Stimulated activated CD4-positive, alpha-beta T cell treated with anti-CD3 and anti-CD28 coated beads, Interleukin-15, amount 100 ng/mL, for 1 hour (primary cell): ENCODE data around the gene C5orf34.
A peak's percentile ranks its signal among the peaks of the same experiment; 100 is the strongest.
"Not testable (repeated sequence)": the region's sequence is repeated elsewhere in the genome, so short reads cannot be mapped to it uniquely, and the experiment has no call there.

ENCODE experiments used
- DNase-seq, 2 donors: peaks; one replicate each; pipeline ENCODE4 v3.0.0-alpha.2; 2020; ENCODE audit warnings: low read depth in 1 of 2, low spot score in 1 of 2

The C5orf34 gene

DNA sequence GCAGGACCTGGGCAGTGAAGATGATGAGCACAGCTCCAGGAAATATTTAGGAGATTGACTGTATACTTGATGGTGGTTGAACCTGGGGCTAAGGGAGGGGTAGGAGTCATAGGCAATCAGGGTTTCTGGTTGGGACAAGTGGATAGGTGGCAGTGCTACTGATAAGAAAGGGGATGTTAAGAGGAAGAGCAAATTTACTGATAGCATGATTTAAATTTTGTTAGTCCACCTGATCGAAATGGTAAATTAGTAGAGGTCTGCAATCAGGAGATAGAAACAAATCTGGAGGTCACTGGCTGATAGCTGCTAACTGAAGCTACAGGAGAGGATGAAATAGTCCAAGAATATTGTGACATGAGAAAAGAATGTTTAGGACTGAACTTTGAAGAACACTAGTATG, 5.7 kb upstream of the C5orf34 start:
- DNase-seq: no peak

DNA sequence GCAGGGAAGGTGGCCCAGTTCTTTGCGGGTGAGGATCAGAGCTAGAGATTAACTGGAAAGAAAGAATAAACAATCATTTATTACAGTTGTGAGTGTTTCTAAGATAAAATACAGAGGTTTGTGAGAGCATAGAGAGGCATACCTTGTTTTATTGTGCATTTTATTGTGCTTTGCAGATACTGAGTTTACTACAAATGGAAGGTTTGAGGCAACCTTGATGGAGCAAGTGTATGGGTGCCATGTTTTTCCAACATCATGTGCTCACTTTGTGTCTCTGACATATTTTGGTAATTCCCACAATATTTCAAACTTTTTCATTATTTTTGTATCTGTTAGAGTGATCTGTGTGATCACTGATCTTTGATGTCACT, 715 bp upstream of the C5orf34 start:
- no peak for DNase-seq

DNA sequence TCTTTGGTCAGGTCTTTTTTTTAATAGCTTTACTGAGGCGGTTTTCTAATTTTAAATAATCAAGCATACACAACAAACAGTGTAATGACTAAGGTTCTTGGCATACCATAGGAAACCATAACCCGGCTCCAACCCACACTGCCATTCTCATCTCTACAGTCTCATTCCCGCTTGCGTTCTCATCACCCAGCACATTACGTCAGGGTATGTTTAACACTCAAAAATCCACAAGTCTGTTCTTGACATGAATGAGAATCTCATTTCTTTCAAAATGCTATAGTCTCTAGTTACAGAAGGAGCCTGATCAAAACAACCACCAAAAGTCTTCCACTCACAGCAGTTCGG, 505 bp downstream of the C5orf34 start:
- peak in 1 of 2 donors; percentile 9 for DNase-seq

DNA sequence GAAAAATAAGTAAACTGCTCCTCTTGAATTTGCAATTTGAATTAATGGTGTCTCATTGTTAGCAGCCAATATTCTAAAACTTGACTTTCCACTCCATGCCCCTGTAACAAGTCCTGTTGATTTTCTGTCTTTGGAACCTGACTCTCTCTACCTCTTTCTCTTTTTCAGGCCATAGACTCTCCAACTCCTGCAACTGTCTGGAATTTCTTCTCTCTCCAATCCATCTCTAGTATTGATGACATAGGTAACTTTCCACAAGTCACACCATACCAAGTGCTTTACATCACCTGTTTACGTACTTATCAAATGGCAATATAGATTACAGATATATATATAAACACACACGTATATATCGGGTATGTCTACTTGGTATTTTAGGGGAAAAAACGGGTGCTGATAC, 923 bp downstream of the C5orf34 start:
- DNase-seq: no peak

DNA sequence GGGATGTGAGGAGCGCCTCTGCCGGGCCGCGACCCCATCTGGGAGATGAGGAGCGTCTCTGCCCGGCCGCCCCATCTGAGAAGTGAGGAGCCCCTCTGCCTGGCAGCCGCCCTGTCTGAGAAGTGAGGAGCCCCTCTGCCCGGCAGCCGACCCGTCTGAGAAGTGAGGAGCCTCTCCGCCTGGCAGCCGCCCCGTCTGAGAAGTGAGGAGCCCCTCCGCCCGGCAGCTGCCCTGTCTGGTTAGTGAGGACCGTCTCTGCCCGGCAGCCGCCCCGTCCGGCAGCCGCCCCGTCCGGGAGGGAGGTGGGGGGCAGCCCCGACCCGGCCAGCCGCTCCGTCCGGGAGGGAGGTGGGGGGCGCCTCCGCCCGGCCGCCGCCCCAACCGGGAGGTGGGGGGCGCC, 3.9 kb downstream of the C5orf34 start:
- DNase-seq: not testable (repeated sequence)

DNA sequence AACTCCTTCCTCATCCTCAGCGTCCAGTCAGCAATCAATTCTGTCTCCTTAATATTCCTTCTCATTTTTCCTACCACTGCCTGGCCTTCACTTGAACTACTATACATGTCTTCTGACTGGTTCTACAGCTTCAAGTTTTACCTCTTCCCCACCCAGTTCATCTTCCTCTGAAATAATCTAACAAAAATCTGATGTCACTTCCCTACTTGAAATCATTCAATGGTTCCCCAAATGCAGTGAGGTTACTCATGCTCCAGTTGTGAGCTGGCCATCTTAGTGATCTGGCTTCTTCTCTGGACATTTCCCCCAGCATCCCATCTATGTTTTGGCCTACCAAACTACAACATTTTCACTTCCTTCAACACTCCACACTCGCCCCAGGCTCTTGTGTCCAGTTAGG, 16.4 kb downstream of the C5orf34 start:
- no peak for DNase-seq

DNA sequence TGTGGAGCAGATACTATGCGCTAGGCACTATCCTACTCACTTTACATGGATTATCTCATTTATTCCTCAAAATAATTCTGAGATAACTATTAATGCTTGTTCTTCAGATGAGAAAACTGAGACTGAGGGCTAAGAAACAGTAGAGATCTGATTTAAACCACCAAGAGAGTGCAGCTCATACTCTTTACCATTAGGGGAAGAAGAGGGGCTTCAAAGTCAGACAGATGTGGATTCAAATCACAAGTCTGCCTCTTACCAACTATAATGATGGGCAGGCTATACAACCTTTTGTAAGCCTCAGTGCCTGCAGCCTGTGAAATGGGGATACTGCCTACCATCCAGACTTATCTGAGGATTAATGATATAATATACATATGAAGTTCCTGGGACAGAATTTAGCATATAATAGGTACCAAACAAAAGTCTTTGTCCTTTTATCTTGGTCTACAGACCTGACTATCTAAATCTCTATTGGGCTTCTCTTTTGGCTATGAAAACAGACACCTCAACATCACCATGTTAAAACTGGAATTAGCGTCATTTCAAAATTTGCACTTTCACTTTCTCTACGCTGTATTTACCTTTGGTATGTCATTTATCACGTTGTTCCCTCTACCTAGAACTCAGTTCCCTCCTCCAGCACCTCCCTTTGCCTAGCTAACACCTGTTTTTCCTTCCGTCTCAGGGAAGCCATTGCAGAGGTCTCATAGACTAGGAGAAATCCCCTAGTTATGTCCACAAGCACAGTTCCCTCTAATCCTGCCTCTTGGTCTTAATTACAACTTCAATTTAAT, 17.4 kb downstream of the C5orf34 start:
- no peak for DNase-seq

DNA sequence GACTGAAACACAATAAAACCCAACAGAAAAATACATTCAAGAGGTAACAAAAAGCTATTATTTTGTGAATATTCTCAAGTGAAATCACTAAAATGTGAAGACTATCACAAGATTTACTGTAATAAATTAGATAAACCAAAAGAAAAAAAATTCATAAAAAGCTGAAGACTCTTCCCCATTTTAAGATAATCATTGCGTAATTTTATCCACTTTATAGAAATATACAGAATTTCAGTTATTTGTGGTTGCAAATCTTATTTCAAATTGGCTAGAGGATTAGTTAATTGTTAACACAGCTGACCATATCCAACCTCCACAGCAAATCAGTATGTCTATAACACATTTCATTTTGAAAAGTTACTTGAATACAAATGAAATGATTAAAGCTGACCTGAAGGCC, 23.6 kb downstream of the C5orf34 start:
- no peak for DNase-seq

DNA sequence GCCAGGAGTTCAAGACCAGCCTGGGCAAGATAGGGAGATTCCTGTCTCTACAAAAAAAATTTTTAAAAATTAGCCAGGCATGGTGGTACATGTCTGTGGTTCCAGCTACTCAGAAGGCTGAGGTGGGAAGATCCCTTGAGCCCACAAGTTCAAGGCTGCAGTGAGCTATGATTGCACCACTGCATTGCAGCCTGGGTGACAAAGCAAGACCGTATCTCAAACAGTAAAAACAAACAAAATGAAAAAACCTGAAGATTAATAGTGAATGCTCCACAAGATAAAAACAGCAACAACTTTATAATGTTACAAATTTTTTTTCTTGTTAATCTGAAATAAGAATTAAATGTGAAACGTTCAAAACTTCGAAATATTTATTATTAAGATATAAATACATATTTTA, 28.6 kb downstream of the C5orf34 start:
- no peak for DNase-seq

DNA sequence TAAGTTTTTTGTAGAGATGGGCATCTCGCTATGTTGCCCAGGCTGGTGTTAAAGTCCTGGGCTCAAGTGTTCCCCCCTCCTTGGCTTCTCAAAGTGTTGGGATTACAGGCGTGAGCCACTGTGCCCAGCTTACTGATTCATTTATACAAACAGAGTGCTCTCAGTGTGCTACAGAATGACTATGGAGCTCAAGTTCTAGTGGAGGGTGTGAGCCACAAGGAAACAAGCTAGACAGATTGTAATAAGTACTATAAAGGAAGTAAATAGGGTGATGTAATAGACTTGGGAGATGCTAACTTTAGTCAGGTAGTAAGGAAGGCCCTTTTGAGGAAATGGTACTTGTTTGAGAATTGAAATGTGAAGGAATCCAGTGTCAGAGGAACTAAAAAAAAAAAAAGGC, 29.5 kb downstream of the C5orf34 start:
- DNase-seq: no peak

DNA sequence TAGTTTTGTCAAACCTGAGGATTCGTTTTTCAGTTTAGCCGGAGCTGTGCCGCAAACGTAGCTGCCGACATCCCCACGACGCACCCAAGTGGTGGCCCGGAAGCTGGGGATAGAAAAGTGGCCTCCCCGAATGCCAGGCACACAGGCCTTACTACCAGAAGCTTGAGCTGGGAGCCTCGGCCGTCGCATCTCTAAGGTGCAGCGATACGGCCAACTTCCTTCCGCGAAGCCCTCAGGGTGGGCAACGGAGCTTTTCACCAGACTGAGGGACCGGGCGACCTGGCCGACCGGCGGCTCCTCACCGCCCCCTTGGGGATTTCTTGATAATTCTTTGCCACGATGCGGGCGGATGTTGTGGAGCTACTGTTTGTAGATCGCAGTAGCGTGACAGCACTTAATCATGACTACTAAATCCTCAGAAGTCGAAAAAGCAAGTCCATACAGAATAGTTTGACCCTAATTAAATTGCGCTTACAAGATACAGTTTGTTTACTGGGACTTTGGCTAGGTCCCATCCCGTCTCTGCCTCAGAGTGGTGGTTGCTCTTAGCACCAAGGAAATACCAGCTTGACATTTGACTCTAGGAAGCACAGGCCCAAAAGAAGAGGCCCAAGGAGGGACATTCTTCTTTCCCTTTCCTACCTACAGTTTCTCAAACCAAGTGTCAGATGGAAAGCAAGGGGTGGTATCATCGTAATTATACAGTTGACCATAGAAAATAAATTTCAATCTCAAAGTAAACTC, 30.7 kb downstream of the C5orf34 start:
- peak; percentile 71 to 74 for DNase-seq

DNA sequence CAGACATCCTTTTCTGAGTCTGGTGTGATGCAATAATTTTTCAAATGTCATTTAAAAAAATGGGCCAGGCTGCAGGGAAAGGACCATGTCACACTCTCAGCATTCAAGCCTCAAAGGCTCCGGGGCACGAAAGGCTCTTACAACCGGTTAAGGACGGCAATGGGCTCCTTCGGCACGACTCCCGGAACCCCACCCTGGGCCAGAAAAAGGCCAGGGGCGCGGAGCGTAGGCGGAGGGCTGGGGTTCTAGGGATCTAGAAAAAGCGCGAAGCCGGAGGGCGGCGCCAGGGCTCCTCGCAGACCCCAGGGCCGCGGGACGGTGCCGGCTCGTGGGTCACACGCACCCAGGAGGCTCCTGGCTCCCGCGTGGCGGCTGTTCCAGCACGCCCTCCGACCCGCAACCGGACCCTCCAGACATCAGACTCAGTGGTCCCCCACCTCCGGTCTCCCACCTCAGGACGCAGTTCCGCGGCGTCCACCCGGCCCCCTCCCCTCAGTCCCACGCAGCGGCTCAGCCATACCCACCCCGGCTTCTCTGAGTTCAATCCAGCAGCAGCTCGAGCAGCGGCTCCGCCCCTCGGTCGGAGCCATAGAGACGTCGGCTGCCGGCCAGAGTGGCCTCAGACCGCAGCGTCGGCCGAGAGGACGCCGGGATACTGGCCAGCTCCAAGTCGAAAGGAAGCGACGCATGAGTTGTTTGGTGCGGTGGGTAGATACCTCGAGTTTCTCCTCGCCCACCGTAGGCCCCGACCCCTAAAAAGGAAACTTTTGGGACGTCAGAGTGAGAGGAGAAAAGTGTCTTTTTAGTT, 31.4 kb downstream of the C5orf34 start, which contains the start of gene TMEM267:
Gene TMEM267, minus strand, starts transcription at position 568 of the 808 bp plus-strand sequence. CDS start 29,896 bp downstream, outside the sequence.
- DNase-seq: peak; percentile 68 to 79

DNA sequence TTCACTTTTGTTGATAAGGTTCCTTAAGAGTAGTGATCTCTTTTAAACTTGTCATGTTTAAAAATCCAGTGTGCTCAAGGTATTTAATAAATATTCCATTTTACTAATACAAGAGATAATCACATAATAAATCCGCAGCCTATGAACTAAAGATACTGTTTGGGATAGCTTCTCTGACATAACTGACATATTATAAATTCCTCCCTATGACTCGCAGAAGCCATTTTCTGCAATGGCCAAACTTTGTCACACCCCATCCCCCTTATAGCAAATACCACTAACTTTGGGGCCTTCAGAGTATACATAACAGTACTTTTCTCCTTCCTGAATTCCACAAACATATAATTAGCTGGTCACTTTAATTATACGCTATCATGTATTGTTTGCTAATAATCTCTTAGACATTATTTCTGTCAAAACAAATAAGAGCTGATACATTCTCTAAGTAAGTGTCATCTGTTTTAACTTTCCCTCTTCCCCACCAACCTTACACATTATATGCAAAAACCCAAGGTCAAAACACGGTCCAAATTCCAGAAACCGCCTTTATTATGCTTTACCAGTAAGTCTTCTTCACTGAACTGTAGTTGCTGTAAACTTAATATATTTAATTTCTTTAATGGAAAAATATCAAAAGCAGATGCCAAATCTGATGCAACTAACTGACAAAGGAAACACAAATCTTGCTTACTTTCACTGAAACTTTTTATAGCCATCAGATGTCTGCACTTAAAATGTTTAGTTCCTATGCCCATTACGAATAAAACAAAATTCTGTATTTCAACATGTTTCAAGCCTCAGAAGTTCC, 32.3 kb downstream of the C5orf34 start:
- no peak for DNase-seq

DNA sequence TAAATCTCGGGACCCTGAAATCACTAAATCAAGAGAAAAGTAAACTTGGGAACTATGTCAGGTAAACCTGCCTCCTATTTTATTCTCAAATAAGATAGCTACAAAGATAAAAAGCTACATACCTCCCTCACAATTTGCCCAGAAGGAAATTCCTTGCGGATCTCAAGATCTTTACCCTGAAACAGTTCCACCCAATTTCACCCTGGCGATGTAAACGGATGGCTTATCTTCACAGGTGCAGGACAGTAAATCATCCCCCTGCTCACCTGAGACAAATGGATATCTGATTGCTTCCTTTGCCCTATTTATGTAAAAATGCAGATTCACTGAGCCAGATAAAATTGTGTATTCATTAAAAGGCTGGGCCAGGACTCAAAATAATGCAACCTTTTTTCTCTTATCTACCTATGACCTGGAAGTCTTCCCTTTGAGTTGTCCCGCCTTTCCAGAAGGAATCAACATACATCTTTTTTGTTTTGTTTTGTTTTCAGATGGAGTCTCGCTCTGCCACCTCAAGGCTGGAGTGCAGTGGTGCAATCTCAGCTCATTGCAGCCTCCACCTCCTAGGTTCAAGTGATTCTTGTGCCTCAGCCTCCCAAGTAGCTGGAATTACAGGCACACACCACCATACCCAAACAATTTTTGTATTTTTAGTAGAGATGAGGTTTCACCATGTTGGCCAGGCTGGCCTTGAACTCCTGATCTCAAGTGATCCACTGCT, 45.1 kb downstream of the C5orf34 start:
- no peak for DNase-seq

DNA sequence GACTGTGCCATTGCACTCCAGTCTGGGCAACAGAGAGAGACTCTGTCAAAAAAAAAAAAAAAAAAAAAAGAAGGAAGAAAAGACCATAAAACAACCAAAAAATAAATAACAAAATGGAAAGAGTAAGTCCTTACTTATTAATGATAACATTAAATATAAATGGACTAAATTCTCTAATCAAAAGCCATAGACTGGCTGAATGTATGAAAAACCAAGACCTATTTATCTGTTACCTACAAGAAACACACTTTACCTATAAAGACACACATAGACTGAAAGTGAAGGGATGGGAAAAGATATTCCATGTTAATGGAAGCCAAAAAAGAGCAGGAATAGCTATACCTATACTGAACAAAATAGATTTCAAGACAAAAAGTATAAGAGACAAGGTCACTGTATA, 47.8 kb downstream of the C5orf34 start:
- DNase-seq: no peak

DNA sequence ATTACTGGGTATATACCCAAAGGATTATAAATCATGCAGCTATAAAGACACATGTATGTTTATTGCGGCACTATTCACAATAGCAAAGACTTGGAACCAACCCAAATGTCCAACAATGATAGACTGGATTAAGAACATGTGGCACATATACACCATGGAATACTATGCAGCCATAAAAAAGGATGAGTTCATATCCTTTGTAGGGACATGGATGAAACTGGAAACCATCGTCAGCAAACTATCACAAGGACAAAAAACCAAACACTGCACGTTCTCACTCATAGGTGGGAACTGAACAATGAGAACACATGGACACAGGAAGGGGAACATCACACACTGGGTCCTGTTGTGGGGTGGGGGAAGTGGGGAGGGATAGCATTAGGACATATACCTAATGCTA, 49.5 kb downstream of the C5orf34 start:
- DNase-seq: not testable (repeated sequence)

DNA sequence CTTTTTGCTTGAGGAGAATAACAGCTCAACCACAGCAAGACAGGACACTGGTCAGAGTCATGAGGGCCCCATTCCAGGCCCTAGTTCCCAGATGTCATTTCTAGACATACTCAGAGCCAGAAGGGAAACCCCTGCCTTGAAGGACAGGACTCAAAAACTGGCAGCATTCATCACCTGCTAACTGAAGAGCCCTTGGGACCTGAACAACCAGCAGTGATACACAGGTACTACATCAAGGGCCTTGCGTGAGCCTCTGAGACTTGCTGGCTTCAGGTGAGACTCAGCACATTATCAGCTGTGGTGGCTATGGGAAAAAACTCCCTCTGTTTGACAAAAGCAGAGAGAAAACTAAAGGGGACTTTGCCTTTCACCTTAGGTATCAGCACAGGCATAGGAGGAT, 53.9 kb downstream of the C5orf34 start:
- no peak for DNase-seq

DNA sequence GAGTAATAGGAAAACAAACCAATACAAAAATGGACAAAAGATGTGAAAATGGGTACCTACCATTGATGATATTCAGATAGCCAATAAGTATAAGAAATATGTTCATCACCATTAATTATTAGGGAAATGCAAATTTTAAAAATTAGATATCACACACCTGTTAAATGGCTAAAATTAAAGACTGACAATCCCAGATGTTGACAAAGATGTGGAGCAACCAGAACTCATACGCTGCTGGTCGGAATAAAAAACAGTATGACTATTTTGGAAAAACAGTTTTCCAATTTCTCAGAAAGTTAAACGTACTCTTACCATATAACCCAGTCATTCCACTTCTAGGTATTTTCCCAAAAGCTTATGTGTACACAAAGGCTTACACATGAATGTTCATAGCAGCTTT, 58.4 kb downstream of the C5orf34 start:
- DNase-seq: no peak

DNA sequence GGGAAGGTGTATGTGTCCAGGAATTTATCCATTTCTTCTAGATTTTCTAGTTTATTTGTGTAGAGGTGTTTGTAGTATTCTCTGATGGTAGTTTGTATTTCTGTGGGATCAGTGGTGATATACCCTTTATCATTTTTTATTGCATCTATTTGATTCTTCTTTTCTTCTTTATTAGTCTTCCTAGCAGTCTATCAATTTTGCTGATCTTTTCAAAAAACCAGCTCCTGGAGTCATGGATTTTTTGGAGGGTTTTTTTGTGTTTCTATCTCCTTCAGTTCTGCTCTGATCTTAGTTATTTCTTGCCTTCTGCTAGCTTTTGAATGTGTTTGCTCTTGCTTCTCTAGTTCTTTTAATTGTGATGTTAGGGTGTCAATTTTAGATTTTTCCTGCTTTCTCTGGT, 73.4 kb downstream of the C5orf34 start:
- not testable (repeated sequence) for DNase-seq

DNA sequence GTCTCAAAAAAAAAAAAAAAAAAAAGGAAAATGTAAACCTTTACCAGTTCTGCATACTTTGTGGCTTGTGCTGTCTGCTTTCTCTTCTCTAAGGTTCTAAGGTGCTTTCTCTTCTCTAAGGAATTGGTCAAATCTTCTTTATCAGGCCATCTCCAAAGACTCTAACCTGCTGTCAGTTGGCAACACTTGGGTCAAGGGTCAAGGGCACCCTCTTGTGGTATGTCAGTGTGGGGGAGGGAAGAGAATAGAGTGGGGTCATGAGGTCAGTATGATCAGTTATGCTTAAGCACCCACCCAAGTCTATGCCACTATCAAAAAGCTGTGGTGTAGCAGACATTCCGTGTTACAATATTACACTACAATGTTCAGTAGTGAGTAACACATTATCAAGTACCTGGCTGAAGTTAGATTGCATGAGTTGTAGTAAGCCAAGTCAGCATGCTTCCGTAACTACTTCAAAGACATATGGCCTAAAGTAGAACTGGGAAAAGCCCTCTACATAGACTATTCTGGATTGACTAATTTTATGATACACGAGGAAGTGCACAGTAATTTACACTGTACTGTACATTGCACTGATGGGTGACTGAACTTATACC, 77.8 kb downstream of the C5orf34 start:
- DNase-seq: no peak
